H1 (cell line): ENCODE measurements around the gene IFNL3. TPM values are rescaled to one million over a fixed set of nuclear protein-coding genes. Genes with fewer than 3 reads are reported as not detected.
"Not testable (repeated sequence)": the region's sequence is repeated elsewhere in the genome, so short reads cannot be mapped to it uniquely, and the experiment has no call there.

Experiments used
- CTCF ChIA-PET: fragments of 300-600 bp; sonication (Branson Sonifier 250); formaldehyde crosslinking; loops from one replicate; lab custom pipeline; 2021; ENCODE audit not compliant: partially characterized antibody; lab: Charles Lee
- POLR2A ChIA-PET: fragments of 300-600 bp; sonication (Branson Sonifier 250); formaldehyde crosslinking; loops from one replicate; lab custom pipeline; 2021; ENCODE audit warnings: inconsistent platforms; ENCODE audit not compliant: partially characterized antibody; lab: Charles Lee
- DNase-seq, 2 experiments: peaks; one replicate each; pipeline versions ENCODE4 v3.0.0 to v3.0.0-alpha.2; 2010 to 2022; ENCODE audit warnings: low spot score in 2 of 2, low read depth in 1 of 2, mixed read lengths in 1 of 2
- FAIRE-seq: peaks from 2 replicates; lab custom pipeline; 2011; peaks lifted over from hg19 to GRCh38; lab: Jason Lieb, UNC
- H2AFZ ChIP-seq: 2 replicates; pipeline ENCODE4 v1.8.1; 2012; ENCODE audit warnings: low read length, inconsistent platforms
- H2AK5ac ChIP-seq: 2 replicates; pipeline ENCODE4 v1.6.1; 2013; ENCODE audit warnings: low read depth, low read length
- H2BK120ac ChIP-seq: replicated peaks from 2 replicates; pipeline ENCODE3; 2013; ENCODE audit warnings: low read depth, low read length, inconsistent platforms
- H2BK12ac ChIP-seq: 2 replicates; pipeline ENCODE4 v1.6.1; 2013; ENCODE audit warnings: low read depth, low read length
- H2BK15ac ChIP-seq: 2 replicates; pipeline ENCODE4 v1.6.1; 2013; ENCODE audit warnings: low read length
- H2BK20ac ChIP-seq: 2 replicates; pipeline ENCODE4 v1.6.1; 2013; ENCODE audit warnings: low read length
- H2BK5ac ChIP-seq: 2 replicates; pipeline ENCODE4 v1.6.1; 2013; ENCODE audit warnings: low read depth, low read length
- H3K14ac ChIP-seq: 2 replicates; pipeline ENCODE4 v1.6.1; 2013; ENCODE audit warnings: inconsistent platforms; ENCODE audit not compliant: insufficient read length
- H3K18ac ChIP-seq: 2 replicates; pipeline ENCODE4 v1.6.1; 2013; ENCODE audit warnings: low read length; ENCODE audit errors: extremely low read depth
- H3K23ac ChIP-seq: 2 replicates; pipeline ENCODE4 v1.6.1; 2013; ENCODE audit warnings: inconsistent platforms; ENCODE audit not compliant: insufficient read length
- H3K23me2 ChIP-seq: 2 replicates; pipeline ENCODE4 v1.6.1; 2013; ENCODE audit warnings: low read depth, low read length
- H3K27ac ChIP-seq: 2 replicates; pipeline ENCODE4 v1.6.1; 2011; ENCODE audit warnings: low read depth, low read length, inconsistent platforms
- H3K27me3 ChIP-seq, 4 experiments: replicated peaks in 1 of 4; 1 replicate in 1 of 4; 2 replicates in 3 of 4; pipeline versions ENCODE4 v1.6.1 to v1.8.1; 2011 to 2013; ENCODE audit warnings: low read length in 3 of 4, mild to moderate bottlenecking in 3 of 4, inconsistent platforms in 2 of 4, mixed read lengths in 2 of 4, moderate library complexity in 1 of 4; ENCODE audit not compliant: control insufficient read depth in 3 of 4, insufficient read depth in 3 of 4; ENCODE audit errors: extremely low read depth in 1 of 4
- H3K36me3 ChIP-seq, 4 experiments: 2 replicates each; pipeline versions ENCODE4 v1.6.1 to v1.8.1; 2011 to 2013; ENCODE audit warnings: mild to moderate bottlenecking in 4 of 4, low read length in 3 of 4, moderate library complexity in 2 of 4, control low read depth in 1 of 4, inconsistent platforms in 1 of 4; ENCODE audit not compliant: insufficient read depth in 4 of 4, control insufficient read depth in 2 of 4
- H3K4ac ChIP-seq: replicated peaks from 2 replicates; pipeline ENCODE3; 2013; ENCODE audit warnings: low read length, low read depth, mixed read lengths, inconsistent platforms; ENCODE audit not compliant: insufficient read length
- H3K4me1 ChIP-seq, 4 experiments: replicated peaks in 1 of 4; 1 replicate in 1 of 4; 2 replicates in 3 of 4; pipeline versions ENCODE4 v1.6.1 to v1.8.1; 2011 to 2013; ENCODE audit warnings: low read length in 3 of 4, inconsistent platforms in 2 of 4, mixed read lengths in 1 of 4; ENCODE audit not compliant: insufficient read depth in 4 of 4, control insufficient read depth in 3 of 4
- H3K4me2 ChIP-seq, 2 experiments: 2 replicates each; pipeline versions ENCODE4 v1.6.1 to v1.8.1; 2011 to 2013; ENCODE audit warnings: low read depth in 2 of 2, low read length in 2 of 2, control low read depth in 1 of 2, inconsistent platforms in 1 of 2, mild to moderate bottlenecking in 1 of 2; ENCODE audit not compliant: insufficient read depth in 1 of 2
- H3K4me3 ChIP-seq, 4 experiments: fragments of 200-600, 300-600 bp in 1 of 4; sonication (generic), shearing (Covaris generic), sonication (Bioruptor Twin) in 1 of 4; 2 replicates each; pipeline versions ENCODE4 v1.5.1 to v1.8.1; 2011 to 2016; ENCODE audit warnings: low read length in 4 of 4, low read depth in 3 of 4, control low read depth in 2 of 4, inconsistent platforms in 2 of 4, mild to moderate bottlenecking in 2 of 4, mixed read lengths in 1 of 4, moderate library complexity in 1 of 4; ENCODE audit not compliant: insufficient read depth in 2 of 4; ENCODE audit errors: extremely low read depth in 1 of 4
- H3K56ac ChIP-seq: replicated peaks from 2 replicates; pipeline ENCODE3; 2013; ENCODE audit warnings: low read depth, mild to moderate bottlenecking, mixed read lengths, low read length, inconsistent platforms; ENCODE audit not compliant: insufficient read length
- H3K79me1 ChIP-seq: 2 replicates; pipeline ENCODE4 v1.6.1; 2013; ENCODE audit warnings: low read depth, low read length, control low read depth
- H3K79me2 ChIP-seq, 2 experiments: 2 replicates each; pipeline versions ENCODE4 v1.6.1 to v1.8.1; 2012 to 2013; ENCODE audit warnings: low read length in 2 of 2, mild to moderate bottlenecking in 2 of 2, inconsistent platforms in 1 of 2; ENCODE audit not compliant: insufficient read depth in 2 of 2, control insufficient read depth in 1 of 2
- H3K9ac ChIP-seq, 4 experiments: replicated peaks in 1 of 4; 1 replicate in 1 of 4; 2 replicates in 3 of 4; pipeline versions ENCODE4 v1.6.1 to v1.8.1; 2011 to 2013; ENCODE audit warnings: low read depth in 3 of 4, low read length in 3 of 4, control low read depth in 2 of 4, mild to moderate bottlenecking in 2 of 4, moderate library complexity in 2 of 4, inconsistent platforms in 1 of 4; ENCODE audit errors: extremely low read depth in 1 of 4
- H3K9me3 ChIP-seq, 2 experiments: 2 replicates each; pipeline versions ENCODE4 v1.6.1 to v1.8.1; 2012 to 2013; ENCODE audit warnings: mild to moderate bottlenecking in 2 of 2, moderate library complexity in 2 of 2, control low read depth in 1 of 2, inconsistent platforms in 1 of 2, low read depth in 1 of 2, low read length in 1 of 2, mixed read lengths in 1 of 2; ENCODE audit not compliant: insufficient read depth in 2 of 2
- H4K20me1 ChIP-seq, 2 experiments: replicated peaks in 1 of 2; 2 replicates each; pipeline versions ENCODE3 to v1.8.1; 2011 to 2013; ENCODE audit warnings: inconsistent platforms in 2 of 2, low read length in 2 of 2, mild to moderate bottlenecking in 1 of 2; ENCODE audit not compliant: insufficient read depth in 2 of 2, control insufficient read depth in 1 of 2
- H4K5ac ChIP-seq: 2 replicates; pipeline ENCODE4 v1.6.1; 2013; ENCODE audit warnings: low read length, low read depth, mixed read lengths, inconsistent platforms; ENCODE audit not compliant: insufficient read length
- H4K8ac ChIP-seq: 2 replicates; pipeline ENCODE4 v1.8.0; 2013; ENCODE audit warnings: mild to moderate bottlenecking, moderate library complexity, low read length, inconsistent platforms; ENCODE audit not compliant: insufficient read depth; ENCODE audit errors: extremely low read depth
- H4K91ac ChIP-seq: replicated peaks from 2 replicates; pipeline ENCODE3; 2013; ENCODE audit warnings: low read length, mixed read lengths, inconsistent platforms; ENCODE audit not compliant: insufficient read length
- WGBS, 2 experiments: shearing (Covaris generic) in 1 of 2; methylation state at CpG; one replicate each; pipeline versions ENCODE4 v1.1.6 to v1.1.7; 2013 to 2015; ENCODE audit warnings: low lambda C conversion rate in 2 of 2, mixed read lengths in 2 of 2, inconsistent platforms in 1 of 2, low coverage in 1 of 2, missing lambda C conversion rate in 1 of 2; ENCODE audit not compliant: insufficient replicate concordance in 2 of 2, insufficient coverage in 1 of 2, insufficient read length in 1 of 2; ENCODE audit errors: extremely low coverage in 1 of 2, missing lambda C conversion rate in 1 of 2; 5-methylcytosine and 5-hydroxymethylcytosine counted together
- polyA plus RNA-seq, 7 experiments: library from polyadenylated mRNA; depleted of rRNA in 3 of 7; stranded (reverse) in 5 of 7; unstranded in 2 of 7; fragments of >200 nt in 5 of 7; fragments of 200-250 nt in 2 of 7; gene quantifications; 1 replicate in 5 of 7; 2 replicates in 1 of 7; 4 replicates in 1 of 7; pipeline versions ENCODE4 v1.2.1 to v1.2.3, GENCODE V29; 2011 to 2013; ENCODE audit warnings: missing spikeins in 2 of 7, mixed read lengths in 2 of 7
- total RNA-seq: library from RNA; stranded (reverse); fragmentation: NEBNext Ultra II Directional; extraction: Animal tissue kit (Norgen Biotek cat#: 25700); gene quantifications from 2 replicates; pipeline ENCODE4 v1.2.1, GENCODE V29; 2021

The IFNL3 gene
- total and polyA plus RNA-seq, 2 of the 8 experiments (the other 6 are each of a cell fraction or from before 2014, with no cell fraction given) = 0.11 TPM; not detected in 1

- H3K79me1 ChIP-seq, H3K27ac ChIP-seq, H2AK5ac ChIP-seq, H2BK20ac ChIP-seq, H2BK5ac ChIP-seq, H2BK15ac ChIP-seq, H3K56ac ChIP-seq, H3K79me2 ChIP-seq, H3K9ac ChIP-seq, H2AFZ ChIP-seq, H2BK12ac ChIP-seq, H2BK120ac ChIP-seq, FAIRE-seq, H3K14ac ChIP-seq, H3K23me2 ChIP-seq, H3K23ac ChIP-seq, POLR2A ChIA-PET, H3K27me3 ChIP-seq, H3K9me3 ChIP-seq, DNase-seq, H3K4ac ChIP-seq, H3K4me2 ChIP-seq, H4K5ac ChIP-seq, H3K4me3 ChIP-seq, H3K4me1 ChIP-seq, H3K18ac ChIP-seq, H4K8ac ChIP-seq, H4K20me1 ChIP-seq, H4K91ac ChIP-seq, H3K36me3 ChIP-seq: not testable (repeated sequence)
- CTCF ChIA-PET = interaction anchor here (0.6 to 6.1 kb wide), 8 partner anchors 8 to 328 kb away, joined by 3 to 85 read pairs (median 3); partner anchors contain the start of genes GMFG and SAMD4B
- WGBS, 2 experiments = 87% methylated on average over 3 of the region's 3 CpGs; no CpG with 5 or more reads in 1 of the 2 experiments
These were observed 29.5 kb downstream of the IFNL3 start for GRCh38 chr19:39215323-39215722.
